ENCODE measurements around the gene SLC35D1.

The SLC35D1 gene

DNA sequence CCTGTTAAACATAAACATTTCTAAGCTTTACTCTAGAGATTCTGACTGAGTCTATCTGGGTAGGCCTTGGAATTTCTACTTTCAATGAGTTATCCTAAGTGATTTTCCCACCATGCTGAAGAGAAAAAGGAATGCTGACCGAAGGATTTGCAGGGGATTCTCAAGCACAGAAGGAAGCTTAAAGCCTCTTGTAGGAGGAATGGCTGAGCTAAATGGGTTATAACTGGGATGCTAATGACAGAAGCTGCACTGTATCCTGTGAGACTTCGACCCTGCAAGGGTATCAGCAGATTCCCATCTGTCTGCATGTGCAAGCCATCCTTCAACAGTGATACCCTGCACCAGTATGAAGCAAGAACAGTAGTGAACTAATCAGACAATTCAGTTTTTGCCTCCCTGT lies 35.4 kb downstream of the SLC35D1 start:
- DNase-seq (ENCODE audit: low read depth), result no peak
- TF ChIP-seq, protein P1, sequence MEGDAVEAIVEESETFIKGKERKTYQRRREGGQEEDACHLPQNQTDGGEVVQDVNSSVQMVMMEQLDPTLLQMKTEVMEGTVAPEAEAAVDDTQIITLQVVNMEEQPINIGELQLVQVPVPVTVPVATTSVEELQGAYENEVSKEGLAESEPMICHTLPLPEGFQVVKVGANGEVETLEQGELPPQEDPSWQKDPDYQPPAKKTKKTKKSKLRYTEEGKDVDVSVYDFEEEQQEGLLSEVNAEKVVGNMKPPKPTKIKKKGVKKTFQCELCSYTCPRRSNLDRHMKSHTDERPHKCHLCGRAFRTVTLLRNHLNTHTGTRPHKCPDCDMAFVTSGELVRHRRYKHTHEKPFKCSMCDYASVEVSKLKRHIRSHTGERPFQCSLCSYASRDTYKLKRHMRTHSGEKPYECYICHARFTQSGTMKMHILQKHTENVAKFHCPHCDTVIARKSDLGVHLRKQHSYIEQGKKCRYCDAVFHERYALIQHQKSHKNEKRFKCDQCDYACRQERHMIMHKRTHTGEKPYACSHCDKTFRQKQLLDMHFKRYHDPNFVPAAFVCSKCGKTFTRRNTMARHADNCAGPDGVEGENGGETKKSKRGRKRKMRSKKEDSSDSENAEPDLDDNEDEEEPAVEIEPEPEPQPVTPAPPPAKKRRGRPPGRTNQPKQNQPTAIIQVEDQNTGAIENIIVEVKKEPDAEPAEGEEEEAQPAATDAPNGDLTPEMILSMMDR (IDR thresholded peaks at IDR 0.05; ENCODE audit: low read depth, low read length, missing control alignments), result no peak
- no peak overlapping the region for H3K4me3 ChIP-seq (ENCODE audit: low read depth, low read length)

DNA sequence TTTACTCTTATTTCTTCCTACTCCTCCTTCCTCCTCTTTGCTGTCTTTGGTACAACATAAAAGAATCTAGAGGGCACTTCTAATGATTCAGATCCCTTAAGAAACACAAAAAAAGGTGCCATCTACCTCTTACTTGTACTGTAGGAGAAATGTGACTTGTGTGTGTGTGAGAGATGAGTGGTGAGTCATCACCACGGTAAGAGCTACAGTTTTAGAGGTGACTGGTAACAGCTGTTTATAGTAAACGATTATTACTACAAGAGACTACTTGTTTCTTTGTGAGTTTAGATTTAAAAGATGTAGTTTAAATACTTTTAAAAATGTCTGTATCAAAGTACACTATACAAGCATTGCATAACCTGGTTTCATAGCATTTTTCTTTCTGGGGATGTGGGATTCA lies 40.4 kb downstream of the SLC35D1 start:
- no peak overlapping the region for H3K4me3 ChIP-seq (ENCODE audit: low read depth, low read length)
- TF ChIP-seq, protein P1 (IDR thresholded peaks at IDR 0.05; ENCODE audit: low read depth, low read length, missing control alignments), result no peak
- no peak for DNase-seq (ENCODE audit: low read depth)

DNA sequence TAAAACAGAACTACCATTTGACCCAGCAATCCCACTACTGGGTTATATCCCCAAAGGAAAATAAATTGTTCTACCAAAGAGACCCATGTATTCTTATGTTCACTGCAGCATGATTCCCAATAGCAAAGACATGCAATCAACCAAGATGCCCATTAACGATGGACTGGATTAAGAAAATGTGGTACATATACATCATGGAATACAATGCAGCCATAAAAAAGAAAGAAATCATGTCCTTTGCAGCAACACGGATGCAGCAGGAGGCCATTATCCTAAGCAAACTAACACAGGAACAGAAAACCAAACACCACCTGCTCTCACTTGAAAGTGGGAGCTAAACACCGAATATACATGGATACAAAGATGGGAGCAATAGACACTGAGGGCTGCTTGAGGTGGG lies 44.2 kb downstream of the SLC35D1 start:
- H3K4me3 ChIP-seq (ENCODE audit: low read depth, low read length), result no peak overlapping the region
- TF ChIP-seq, protein P1 (IDR thresholded peaks at IDR 0.05; ENCODE audit: low read depth, low read length, missing control alignments), result no peak
- DNase-seq (ENCODE audit: low read depth), result no peak

DNA sequence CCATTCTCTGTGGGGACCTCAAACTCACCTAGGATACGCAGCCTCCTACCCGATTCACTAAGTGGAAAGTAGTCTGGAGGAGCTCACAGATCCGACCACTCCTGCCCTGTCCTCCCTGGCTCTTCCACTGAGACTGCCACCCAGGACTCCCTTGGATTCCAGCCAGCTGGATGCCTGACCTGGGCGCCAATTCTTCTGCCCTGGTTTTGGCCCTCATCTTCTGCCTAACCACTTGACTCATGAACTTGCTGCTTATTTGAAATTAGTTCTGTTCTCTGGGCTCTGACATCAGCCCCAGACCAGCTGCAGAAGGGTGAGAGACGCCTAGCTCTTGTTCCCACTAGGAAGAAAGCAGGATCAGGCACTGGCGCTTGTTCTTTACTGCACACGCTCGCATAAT lies 48.9 kb downstream of the SLC35D1 start:
- DNase-seq (ENCODE audit: low read depth), result no peak
- H3K4me3 ChIP-seq (ENCODE audit: low read depth, low read length), result no peak overlapping the region
- TF ChIP-seq, protein P1 (IDR thresholded peaks at IDR 0.05; ENCODE audit: low read depth, low read length, missing control alignments), result no peak

DNA sequence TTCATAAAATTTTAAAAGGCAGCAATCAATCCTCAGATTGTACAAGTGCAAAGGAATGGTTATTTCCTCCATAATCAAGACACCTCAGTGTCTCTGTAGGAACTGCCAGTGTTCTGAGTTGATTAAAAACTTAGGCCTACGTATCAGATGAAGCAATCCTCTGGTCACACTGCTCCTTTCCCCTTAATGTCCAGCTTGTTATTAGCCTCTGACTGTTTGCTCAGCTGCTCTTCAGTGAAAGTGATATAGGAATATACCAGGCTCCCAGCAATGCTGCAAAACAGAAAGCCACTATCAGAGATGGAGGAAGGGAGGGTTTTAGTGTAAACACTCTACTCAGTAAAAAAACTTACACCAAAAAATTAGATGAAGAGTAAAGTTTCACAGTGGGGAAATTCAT lies 49.8 kb downstream of the SLC35D1 start:
- DNase-seq (ENCODE audit: low read depth), result no peak
- H3K4me3 ChIP-seq (ENCODE audit: low read depth, low read length), result no peak overlapping the region
- TF ChIP-seq, protein P1 (IDR thresholded peaks at IDR 0.05; ENCODE audit: low read depth, low read length, missing control alignments), result no peak

DNA sequence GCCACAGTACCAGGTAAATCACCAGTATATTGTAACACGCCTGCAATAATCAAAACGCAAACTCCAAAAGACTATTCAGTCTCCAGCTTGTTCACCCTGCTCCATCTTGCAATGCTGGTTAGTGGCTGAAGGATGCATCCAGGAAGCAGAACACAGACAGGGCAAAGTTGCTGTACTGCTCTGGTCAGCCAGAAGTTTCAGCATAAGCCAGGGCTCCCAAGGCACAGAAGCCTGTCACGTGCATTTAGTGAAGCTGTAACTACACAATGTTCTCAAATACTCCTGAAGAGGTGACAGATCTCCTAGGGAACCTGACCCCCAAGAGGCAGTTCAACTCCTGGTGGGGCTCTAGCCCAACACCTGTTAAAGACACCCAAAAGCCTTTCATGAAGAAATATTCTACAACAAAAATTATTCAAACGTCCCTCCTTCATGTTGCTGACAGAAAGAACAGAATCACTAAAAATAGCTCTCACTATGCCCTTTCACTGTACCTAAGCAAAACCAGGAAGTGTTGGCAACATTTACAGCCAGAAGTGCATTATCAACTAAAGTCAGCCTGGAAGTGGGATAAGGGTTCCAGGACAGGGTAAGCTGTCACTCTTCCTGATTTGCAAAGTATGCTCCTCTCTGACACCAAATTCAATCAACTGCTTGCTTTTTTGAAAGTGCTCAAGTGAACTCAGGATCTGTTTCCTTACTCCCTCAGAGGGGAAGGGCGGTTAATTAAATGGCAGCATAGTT lies 52.1 kb downstream of the SLC35D1 start:
- TF ChIP-seq, protein P1 (IDR thresholded peaks at IDR 0.05; ENCODE audit: low read depth, low read length, missing control alignments), result no peak
- H3K4me3 ChIP-seq (ENCODE audit: low read depth, low read length), result no peak overlapping the region
- DNase-seq (ENCODE audit: low read depth), result no peak
